ENCODE results near the gene CHTF18.
A peak's percentile ranks its signal among the peaks of the same experiment; 100 is the strongest.

Gene CHTF18

GRCh38 chr16:766008-766819 lies 22.2 kb upstream of the CHTF18 start:
- no peak overlapping the region for H3K23ac ChIP-seq (ENCODE audit: low read length)

GRCh38 chr16:766820-767640 lies 21.4 kb upstream of the CHTF18 start:
- no peak overlapping the region for H2BK120ac ChIP-seq (ENCODE audit: low read depth, low read length)
- DNase-seq, result no peak
- no peak overlapping the region for H3K27ac ChIP-seq (ENCODE audit: low read depth, low read length)
- WGBS (ENCODE audit: extremely low coverage, insufficient coverage, low lambda C conversion rate), result no CpG with 5 or more reads among the region's 48 CpGs
- no peak overlapping the region for H4K5ac ChIP-seq (ENCODE audit: low read length)
- H3K4me1 ChIP-seq (ENCODE audit: control insufficient read depth, low read depth, low read length), result no peaks in the 10 kb centered on the region
- no peaks in the 10 kb centered on the region for H3K27me3 ChIP-seq (ENCODE audit: insufficient read depth, low read length, poor library complexity)
- no peak overlapping the region for H3K4me3 ChIP-seq (ENCODE audit: low read length)
- no peak overlapping the region for H3K4ac ChIP-seq (ENCODE audit: low read depth, low read length)
- H3K79me1 ChIP-seq (ENCODE audit: low read length), result no peaks in the 10 kb centered on the region
- no peak overlapping the region for H4K8ac ChIP-seq (ENCODE audit: low read depth, low read length)
- H3K18ac ChIP-seq (ENCODE audit: low read length), result no peak overlapping the region
- H3K23ac ChIP-seq (ENCODE audit: low read length), result no peak overlapping the region
- H2BK5ac ChIP-seq (ENCODE audit: low read length), result no peak overlapping the region
- no peak overlapping the region for H3K4me2 ChIP-seq (ENCODE audit: low read length)
- H3K36me3 ChIP-seq (ENCODE audit: control insufficient read depth, insufficient read depth, low read length), result no peaks in the 10 kb centered on the region
- no peak overlapping the region for H3K9ac ChIP-seq (ENCODE audit: low read length)
- H2BK15ac ChIP-seq (replicated peaks; ENCODE audit: low read depth), result no peak overlapping the region
- no peaks in the 10 kb centered on the region for H3K79me2 ChIP-seq (ENCODE audit: control insufficient read depth, insufficient read depth, low read length)
- H2AK5ac ChIP-seq (ENCODE audit: low read length), result no peak overlapping the region
- H3K56ac ChIP-seq (ENCODE audit: low read length), result no peak overlapping the region

More at GRCh38 chr16:766008-766819, 22.2 kb upstream of the CHTF18 start:
- no peak overlapping the region for H2BK15ac ChIP-seq (replicated peaks; ENCODE audit: low read depth)
- no peak overlapping the region for H3K4me3 ChIP-seq (ENCODE audit: low read length)
- H3K79me2 ChIP-seq (ENCODE audit: control insufficient read depth, insufficient read depth, low read length), result no peaks in the 10 kb centered on the region
- H3K4ac ChIP-seq (ENCODE audit: low read depth, low read length), result no peak overlapping the region
- H3K27ac ChIP-seq (ENCODE audit: low read depth, low read length), result no peak overlapping the region
- H3K79me1 ChIP-seq (ENCODE audit: low read length), result no peaks in the 10 kb centered on the region
- H2BK120ac ChIP-seq (ENCODE audit: low read depth, low read length), result no peak overlapping the region
- no peak overlapping the region for H4K5ac ChIP-seq (ENCODE audit: low read length)
- no peaks in the 10 kb centered on the region for H3K4me1 ChIP-seq (ENCODE audit: control insufficient read depth, low read depth, low read length)
- whole genome bisulfite sequencing (ENCODE audit: extremely low coverage, insufficient coverage, low lambda C conversion rate), result no CpG with 5 or more reads among the region's 29 CpGs
- no peak overlapping the region for H2AK5ac ChIP-seq (ENCODE audit: low read length)
- no peak overlapping the region for H3K56ac ChIP-seq (ENCODE audit: low read length)
- no peak overlapping the region for H4K8ac ChIP-seq (ENCODE audit: low read depth, low read length)
- H2BK5ac ChIP-seq (ENCODE audit: low read length), result no peak overlapping the region
- DNase-seq, result no peak
- H3K4me2 ChIP-seq (ENCODE audit: low read length), result no peak overlapping the region
- H3K27me3 ChIP-seq (ENCODE audit: insufficient read depth, low read length, poor library complexity), result no peaks in the 10 kb centered on the region
- H3K18ac ChIP-seq (ENCODE audit: low read length), result no peak overlapping the region
- H3K36me3 ChIP-seq (ENCODE audit: control insufficient read depth, insufficient read depth, low read length), result no peaks in the 10 kb centered on the region
- H3K9ac ChIP-seq (ENCODE audit: low read length), result no peak overlapping the region

- no peak overlapping the region for H4K8ac ChIP-seq (ENCODE audit: low read depth, low read length)
- no peak for DNase-seq
- no peak overlapping the region for H3K23ac ChIP-seq (ENCODE audit: low read length)
- H2BK15ac ChIP-seq (replicated peaks; ENCODE audit: low read depth), result no peak overlapping the region
- H2AK5ac ChIP-seq (ENCODE audit: low read length), result no peak overlapping the region
- H3K79me2 ChIP-seq (ENCODE audit: control insufficient read depth, insufficient read depth, low read length), result no peaks in the 10 kb centered on the region
- H2BK120ac ChIP-seq (ENCODE audit: low read depth, low read length), result no peak overlapping the region
- H3K27me3 ChIP-seq (ENCODE audit: insufficient read depth, low read length, poor library complexity), result no peaks in the 10 kb centered on the region
- H3K79me1 ChIP-seq (ENCODE audit: low read length), result no peaks in the 10 kb centered on the region
- no CpG with 5 or more reads among the region's 38 CpGs for WGBS (ENCODE audit: extremely low coverage, insufficient coverage, low lambda C conversion rate)
- H3K9ac ChIP-seq (ENCODE audit: low read length), result no peak overlapping the region
- H4K5ac ChIP-seq (ENCODE audit: low read length), result no peak overlapping the region
- H3K36me3 ChIP-seq (ENCODE audit: control insufficient read depth, insufficient read depth, low read length), result no peaks in the 10 kb centered on the region
- H3K4me3 ChIP-seq (ENCODE audit: low read length), result no peak overlapping the region
- no peaks in the 10 kb centered on the region for H3K4me1 ChIP-seq (ENCODE audit: control insufficient read depth, low read depth, low read length)
- H3K27ac ChIP-seq (ENCODE audit: low read depth, low read length), result no peak overlapping the region
- H3K4ac ChIP-seq (ENCODE audit: low read depth, low read length), result no peak overlapping the region
- no peak overlapping the region for H3K18ac ChIP-seq (ENCODE audit: low read length)
- H3K56ac ChIP-seq (ENCODE audit: low read length), result no peak overlapping the region
- H2BK5ac ChIP-seq (ENCODE audit: low read length), result no peak overlapping the region
- no peak overlapping the region for H3K4me2 ChIP-seq (ENCODE audit: low read length)
Observed at GRCh38 chr16:767743-768235, 20.6 kb upstream of the CHTF18 start.

- no peak overlapping the region for H2BK15ac ChIP-seq (replicated peaks; ENCODE audit: low read depth)
- H3K56ac ChIP-seq (ENCODE audit: low read length), result no peak overlapping the region
- no peaks in the 10 kb centered on the region for H3K79me1 ChIP-seq (ENCODE audit: low read length)
- no peak overlapping the region for H3K18ac ChIP-seq (ENCODE audit: low read length)
- no peak overlapping the region for H4K5ac ChIP-seq (ENCODE audit: low read length)
- no peak overlapping the region for H3K4ac ChIP-seq (ENCODE audit: low read depth, low read length)
- no peaks in the 10 kb centered on the region for H3K27me3 ChIP-seq (ENCODE audit: insufficient read depth, low read length, poor library complexity)
- H3K36me3 ChIP-seq (ENCODE audit: control insufficient read depth, insufficient read depth, low read length), result no peaks in the 10 kb centered on the region
- no peaks in the 10 kb centered on the region for H3K4me1 ChIP-seq (ENCODE audit: control insufficient read depth, low read depth, low read length)
- no peak overlapping the region for H4K8ac ChIP-seq (ENCODE audit: low read depth, low read length)
- no peak overlapping the region for H3K9ac ChIP-seq (ENCODE audit: low read length)
- DNase-seq, result no peak
- H2BK120ac ChIP-seq (ENCODE audit: low read depth, low read length), result no peak overlapping the region
- no peak overlapping the region for H3K27ac ChIP-seq (ENCODE audit: low read depth, low read length)
- no CpG with 5 or more reads among the region's 21 CpGs for WGBS (ENCODE audit: extremely low coverage, insufficient coverage, low lambda C conversion rate)
- H3K23ac ChIP-seq (ENCODE audit: low read length), result no peak overlapping the region
- H3K4me3 ChIP-seq (ENCODE audit: low read length), result no peak overlapping the region
- H2BK5ac ChIP-seq (ENCODE audit: low read length), result no peak overlapping the region
- no peaks in the 10 kb centered on the region for H3K79me2 ChIP-seq (ENCODE audit: control insufficient read depth, insufficient read depth, low read length)
- no peak overlapping the region for H2AK5ac ChIP-seq (ENCODE audit: low read length)
- H3K4me2 ChIP-seq (ENCODE audit: low read length), result no peak overlapping the region
Observed at GRCh38 chr16:768428-768827, 20.0 kb upstream of the CHTF18 start.

- no CpG with 5 or more reads among the region's 20 CpGs for WGBS (ENCODE audit: extremely low coverage, insufficient coverage, low lambda C conversion rate)
Observed at GRCh38 chr16:769184-769784, 19.1 kb upstream of the CHTF18 start.

More at GRCh38 chr16:769184-769784, 19.1 kb upstream of the CHTF18 start:
- Histone ChIP-seq H3K4ac (ENCODE audit: low read depth, low read length) (no peak overlapping the region), H3K56ac (ENCODE audit: low read length) (peak overlapping the region; percentile 34), H3K4me3 (ENCODE audit: low read length) (no peak overlapping the region), H4K5ac (ENCODE audit: low read length) (no peak overlapping the region), H3K18ac (ENCODE audit: low read length) (no peak overlapping the region), H3K36me3 (ENCODE audit: control insufficient read depth, insufficient read depth, low read length) (no peaks in the 10 kb centered on the region), H3K9ac (ENCODE audit: low read length) (no peak overlapping the region), H3K23ac (ENCODE audit: low read length) (no peak overlapping the region), H3K27me3 (ENCODE audit: insufficient read depth, low read length, poor library complexity) (no peaks in the 10 kb centered on the region), H2BK5ac (ENCODE audit: low read length) (no peak overlapping the region), H3K4me2 (ENCODE audit: low read length) (no peak overlapping the region), H3K79me2 (ENCODE audit: control insufficient read depth, insufficient read depth, low read length) (no peaks in the 10 kb centered on the region), H3K4me1 (ENCODE audit: control insufficient read depth, low read depth, low read length) (no peaks in the 10 kb centered on the region), H3K27ac (ENCODE audit: low read depth, low read length) (no peak overlapping the region), H2AK5ac (ENCODE audit: low read length) (no peak overlapping the region), H3K79me1 (ENCODE audit: low read length) (no peaks in the 10 kb centered on the region), H4K8ac (ENCODE audit: low read depth, low read length) (no peak overlapping the region), H2BK120ac (ENCODE audit: low read depth, low read length) (no peak overlapping the region), H2BK15ac (replicated peaks; ENCODE audit: low read depth) (no peak overlapping the region)
- peak; percentile 37 for DNase-seq

All from mesendoderm (in vitro differentiated cells).